ENCODE results near the gene THBS3. TPM values are rescaled to one million over a fixed set of nuclear protein-coding genes. Genes with fewer than 3 reads are reported as not detected.
A peak's percentile ranks its signal among the peaks of the same experiment; 100 is the strongest.
"Not testable (repeated sequence)": the region's sequence is repeated elsewhere in the genome, so short reads cannot be mapped to it uniquely, and the experiment has no call there.

The THBS3 gene
- total and polyA plus RNA-seq, 5 experiments from 2014 or later, result 1.2 to 37.9 (median 3.8) TPM

GRCh38 chr1:155232001-155232978, 24.6 kb upstream of the THBS3 start:
- H3K4me1 Mint-ChIP-seq, result peaks cover 0 to 11% (median 9%) of the 10 kb centered on the region in 4 donors
- peaks cover 0 to 18% (median 3%) of the 10 kb centered on the region in 3 donors for H3K36me3 Mint-ChIP-seq
- H3K27me3 Mint-ChIP-seq, DNase-seq, H3K9me3 Mint-ChIP-seq, ATAC-seq, H3K4me3 Mint-ChIP-seq, POLR2A ChIA-PET: not testable (repeated sequence)
- peak overlapping the region in 2 of 10 donors; percentile 22 to 27 for H3K27ac Mint-ChIP-seq

GRCh38 chr1:155231302-155231701, 23.6 kb upstream of the THBS3 start:
- ATAC-seq, H3K9me3 Mint-ChIP-seq, H3K36me3 Mint-ChIP-seq, DNase-seq, H3K27me3 Mint-ChIP-seq, POLR2A ChIA-PET, H3K4me3 Mint-ChIP-seq: not testable (repeated sequence)
- Mint-ChIP-seq H3K4me1 (peaks cover 3 to 21% (median 16%) of the 10 kb centered on the region in 4 donors), H3K27ac (peak overlapping the region in 6 of 10 donors; percentile 6 to 78 (median 29))

- peaks cover 6 to 42% (median 24%) of the 10 kb centered on the region in 4 donors for H3K4me1 Mint-ChIP-seq
- H3K4me3 Mint-ChIP-seq, result peak overlapping the region; percentile 74 to 93 (median 87)
- no peak for ATAC-seq
- no peaks in the 10 kb centered on the region for H3K27me3 Mint-ChIP-seq
- no peaks in the 10 kb centered on the region for H3K36me3 Mint-ChIP-seq
- no peaks in the 10 kb centered on the region for H3K9me3 Mint-ChIP-seq
- peak in 1 of 10 donors; percentile 17 for DNase-seq
- POLR2A ChIA-PET, result interaction anchor here (1.0 to 5.0 kb wide), 7 partner anchors 13 to 44 kb away, joined by 3 to 42 read pairs (median 6); partner anchors contain the start of genes MTX1 and THBS3
- H3K27ac Mint-ChIP-seq, result peak overlapping the region; percentile 84 to 98 (median 94)
Observed at GRCh38 chr1:155228096-155228427, 20.4 kb upstream of the THBS3 start.

GRCh38 chr1:155227261-155228095, 19.8 kb upstream of the THBS3 start:
- POLR2A ChIA-PET, result interaction anchor here (0.9 to 5.0 kb wide), 11 partner anchors 14 to 54 kb away, joined by 3 to 42 read pairs (median 6); partner anchors contain the start of genes KRTCAP2, MTX1, THBS3 and TRIM46
- H3K27ac Mint-ChIP-seq, result peak overlapping the region; percentile 84 to 98 (median 94)
- no peaks in the 10 kb centered on the region for H3K9me3 Mint-ChIP-seq
- H3K36me3 Mint-ChIP-seq, result no peaks in the 10 kb centered on the region
- H3K4me1 Mint-ChIP-seq, result peaks cover 6 to 46% (median 24%) of the 10 kb centered on the region in 4 donors
- H3K4me3 Mint-ChIP-seq, result peak overlapping the region; percentile 74 to 93 (median 87)
- ATAC-seq, result peak; percentile 91 to 92
- DNase-seq, result peak; percentile 91 to 99 (median 98)
- H3K27me3 Mint-ChIP-seq, result no peaks in the 10 kb centered on the region

- no peak for DNase-seq
- Mint-ChIP-seq H3K27me3 (no peaks in the 10 kb centered on the region), H3K27ac (peak overlapping the region; percentile 84 to 98 (median 94)), H3K4me3 (peak overlapping the region; percentile 74 to 93 (median 87)), H3K4me1 (peaks cover 6 to 48% (median 24%) of the 10 kb centered on the region in 4 donors), H3K9me3 (no peaks in the 10 kb centered on the region), H3K36me3 (peaks cover 0 to 2% (median 0%) of the 10 kb centered on the region in 3 donors)
- POLR2A ChIA-PET, result interaction anchor here (0.9 to 5.0 kb wide), 11 partner anchors 14 to 53 kb away, joined by 3 to 42 read pairs (median 6); partner anchors contain the start of genes KRTCAP2, MTX1, THBS3 and TRIM46
- ATAC-seq, result peak; percentile 5 to 23
Observed at GRCh38 chr1:155226910-155227260, 19.2 kb upstream of the THBS3 start.

- Mint-ChIP-seq H3K4me3 (peak overlapping the region; percentile 74 to 93 (median 87)), H3K36me3 (peaks cover 0 to 2% (median 0%) of the 10 kb centered on the region in 3 donors), H3K27ac (peak overlapping the region; percentile 84 to 98 (median 94)), H3K9me3 (no peaks in the 10 kb centered on the region), H3K4me1 (peaks cover 6 to 48% (median 24%) of the 10 kb centered on the region in 4 donors), H3K27me3 (no peaks in the 10 kb centered on the region)
- peak; percentile 60 to 62 for ATAC-seq
- DNase-seq, result peak; percentile 71 to 91 (median 81)
- POLR2A ChIA-PET, result interaction anchor here (0.9 to 5.0 kb wide), 13 partner anchors 15 to 53 kb away, joined by 3 to 42 read pairs (median 7); partner anchors contain the start of genes KRTCAP2, MTX1, THBS3 and TRIM46
Observed at GRCh38 chr1:155226188-155226909, 18.7 kb upstream of the THBS3 start.

GRCh38 chr1:155225404-155225759, 17.7 kb upstream of the THBS3 start:
- H3K4me1 Mint-ChIP-seq, result peaks cover 6 to 52% (median 24%) of the 10 kb centered on the region in 4 donors
- H3K27ac Mint-ChIP-seq, result peak overlapping the region in 6 of 10 donors; percentile 40 to 98 (median 86)
- not testable (repeated sequence) for H3K9me3 Mint-ChIP-seq, ATAC-seq, DNase-seq, H3K36me3 Mint-ChIP-seq, H3K27me3 Mint-ChIP-seq
- H3K4me3 Mint-ChIP-seq, result peak overlapping the region in 1 of 10 donors; percentile 38
- POLR2A ChIA-PET, result interaction anchor here (1.7 to 5.0 kb wide), 4 partner anchors 16 to 31 kb away, joined by 8 to 27 read pairs (median 18); partner anchors contain the start of gene MTX1

- Mint-ChIP-seq H3K27ac (peak overlapping the region in 1 of 10 donors; percentile 59), H3K9me3 (no peaks in the 10 kb centered on the region), H3K27me3 (no peaks in the 10 kb centered on the region), H3K4me3 (no peak overlapping the region), H3K4me1 (peaks cover 8 to 67% (median 32%) of the 10 kb centered on the region in 4 donors), H3K36me3 (peaks cover 0 to 2% (median 0%) of the 10 kb centered on the region in 3 donors)
- no peak for DNase-seq
- no peak for ATAC-seq
- POLR2A ChIA-PET, result interaction anchor here (1.1 kb wide), 1 partner anchor 15 kb away, joined by 5 read pairs; the partner anchor contains the start of genes MTX1 and THBS3
Observed at GRCh38 chr1:155223047-155223446, 15.3 kb upstream of the THBS3 start.

GRCh38 chr1:155220211-155220965, 12.7 kb upstream of the THBS3 start:
- not testable (repeated sequence) for DNase-seq, H3K9me3 Mint-ChIP-seq, H3K27me3 Mint-ChIP-seq

GRCh38 chr1:155219592-155220031, 11.9 kb upstream of the THBS3 start:
- H3K36me3 Mint-ChIP-seq, result peaks cover 0 to 2% (median 0%) of the 10 kb centered on the region in 3 donors
- peaks cover 4 to 42% (median 14%) of the 10 kb centered on the region in 4 donors for H3K4me1 Mint-ChIP-seq
- ATAC-seq (no peak), DNase-seq (no peak)
- H3K27ac Mint-ChIP-seq, result peak overlapping the region in 6 of 10 donors; percentile 4 to 74 (median 56)
- H3K27me3 Mint-ChIP-seq, result no peaks in the 10 kb centered on the region
- H3K9me3 Mint-ChIP-seq, result no peaks in the 10 kb centered on the region
- POLR2A ChIA-PET, result interaction anchor here (0.6 to 0.9 kb wide), 2 partner anchors 11 to 380 kb away, joined by 3 read pairs; partner anchors contain the start of gene MTX1
- H3K4me3 Mint-ChIP-seq, result no peak overlapping the region

More at GRCh38 chr1:155220211-155220965, 12.7 kb upstream of the THBS3 start:
- H3K36me3 Mint-ChIP-seq, ATAC-seq, H3K4me3 Mint-ChIP-seq: not testable (repeated sequence)
- POLR2A ChIA-PET, result interaction anchor here (0.6 to 1.1 kb wide), 3 partner anchors 49 to 379 kb away, joined by 3 to 8 read pairs (median 3); no protein-coding TSS in a partner anchor
- H3K4me1 Mint-ChIP-seq, result peaks cover 2 to 43% (median 14%) of the 10 kb centered on the region in 4 donors
- H3K27ac Mint-ChIP-seq, result peak overlapping the region in 1 of 10 donors; percentile 7

All from naive thymus-derived CD8-positive, alpha-beta T cell (primary cell).